ENCODE measurements around the gene GOLM1. TPM values are rescaled to one million over a fixed set of nuclear protein-coding genes. Genes with fewer than 3 reads are reported as not detected.
A peak's percentile ranks its signal among the peaks of the same experiment; 100 is the strongest.

The GOLM1 gene
- total and polyA plus RNA-seq, 4 donors = 21.7 to 55.2 (median 35.7) TPM

GRCh38 chr9:86072394-86072877 lies 26.9 kb downstream of the GOLM1 start:
- peaks cover 0 to 4% (median 1%) of the 10 kb centered on the region in 4 donors for H3K36me3 ChIP-seq (ENCODE audit: control insufficient read depth in 4 of 4, insufficient read depth in 4 of 4, low read length in 4 of 4)
- H3K4me3 ChIP-seq = no peak overlapping the region
- ATAC-seq (ENCODE audit: insufficient read depth, low FRiP score) (no peak), DNase-seq (no peak)
- 80 to 94% methylated on average over 2 of the region's 2 CpGs for WGBS, 2 donors
- H3K27ac ChIP-seq (ENCODE audit: low read depth in 1 of 2, low read length in 1 of 2) = no peak overlapping the region
- TF ChIP-seq CTCF (IDR thresholded peaks at IDR 0.05; ENCODE audit: control extremely low read depth, extremely low read depth) = no peak
- H3K9ac ChIP-seq (ENCODE audit: insufficient read depth in 1 of 2, low read length in 2 of 2) = no peak overlapping the region
- H3K4me1 ChIP-seq (ENCODE audit: control insufficient read depth in 5 of 5, insufficient read depth in 5 of 5, low read length in 5 of 5) = peaks cover 0 to 5% (median 0%) of the 10 kb centered on the region in 5 donors
- no peaks in the 10 kb centered on the region for H3K9me3 ChIP-seq (ENCODE audit: control insufficient read depth in 4 of 4, insufficient read depth in 3 of 4, low read length in 3 of 4)
- no peaks in the 10 kb centered on the region for H3K27me3 ChIP-seq (ENCODE audit: control insufficient read depth in 3 of 3, insufficient read depth in 3 of 3, low read length in 2 of 3)

GRCh38 chr9:86069206-86069869 lies 30.0 kb downstream of the GOLM1 start:
- Histone ChIP-seq H3K27me3 (ENCODE audit: control insufficient read depth in 3 of 3, insufficient read depth in 3 of 3, low read length in 2 of 3) (no peaks in the 10 kb centered on the region), H3K27ac (ENCODE audit: low read depth in 1 of 2, low read length in 1 of 2) (no peak overlapping the region), H3K9ac (ENCODE audit: insufficient read depth in 1 of 2, low read length in 2 of 2) (no peak overlapping the region), H3K36me3 (ENCODE audit: control insufficient read depth in 4 of 4, insufficient read depth in 4 of 4, low read length in 4 of 4) (peaks cover 0 to 2% (median 0%) of the 10 kb centered on the region in 4 donors), H3K4me3 (no peak overlapping the region), H3K4me1 (ENCODE audit: control insufficient read depth in 5 of 5, insufficient read depth in 5 of 5, low read length in 5 of 5) (no peaks in the 10 kb centered on the region), H3K9me3 (ENCODE audit: control insufficient read depth in 4 of 4, insufficient read depth in 3 of 4, low read length in 3 of 4) (no peaks in the 10 kb centered on the region)
- TF ChIP-seq CTCF (IDR thresholded peaks at IDR 0.05; ENCODE audit: control extremely low read depth, extremely low read depth) = no peak
- DNase-seq = no peak
- 47 to 69% methylated on average over 7 of the region's 7 CpGs for WGBS, 2 donors
- peak; percentile 41 for ATAC-seq (ENCODE audit: insufficient read depth, low FRiP score)

- no peak for TF ChIP-seq CTCF (IDR thresholded peaks at IDR 0.05; ENCODE audit: control extremely low read depth, extremely low read depth)
- Histone ChIP-seq H3K9ac (ENCODE audit: insufficient read depth in 1 of 2, low read length in 2 of 2) (no peak overlapping the region), H3K4me1 (ENCODE audit: control insufficient read depth in 5 of 5, insufficient read depth in 5 of 5, low read length in 5 of 5) (peaks cover 0 to 2% (median 0%) of the 10 kb centered on the region in 5 donors), H3K27me3 (ENCODE audit: control insufficient read depth in 3 of 3, insufficient read depth in 3 of 3, low read length in 2 of 3) (no peaks in the 10 kb centered on the region), H3K36me3 (ENCODE audit: control insufficient read depth in 4 of 4, insufficient read depth in 4 of 4, low read length in 4 of 4) (no peaks in the 10 kb centered on the region), H3K4me3 (no peak overlapping the region), H3K9me3 (ENCODE audit: control insufficient read depth in 4 of 4, insufficient read depth in 3 of 4, low read length in 3 of 4) (no peaks in the 10 kb centered on the region), H3K27ac (ENCODE audit: low read depth in 1 of 2, low read length in 1 of 2) (no peak overlapping the region)
- no peak for DNase-seq
- ATAC-seq (ENCODE audit: insufficient read depth, low FRiP score) = no peak
- 88 to 96% methylated on average over 2 of the region's 2 CpGs for WGBS, 2 donors
These were observed 35.1 kb downstream of the GOLM1 start for GRCh38 chr9:86064220-86064619.
